ENCODE measurements around the gene WDR53. TPM values are rescaled to one million over a fixed set of nuclear protein-coding genes. Genes with fewer than 3 reads are reported as not detected.
"Not testable (repeated sequence)": the region's sequence is repeated elsewhere in the genome, so short reads cannot be mapped to it uniquely, and the experiment has no call there.

The WDR53 gene
- total RNA-seq, 1 donor from 2014 or later = 11.0 TPM

- H4K20me1 ChIP-seq (ENCODE audit: insufficient read depth, low read length) = no peaks in the 10 kb centered on the region
Measured at GRCh38 chr3:196602673-196603072, 34.3 kb upstream of the WDR53 start.

GRCh38 chr3:196600359-196600758 lies 32.0 kb upstream of the WDR53 start:
- FAIRE-seq (no peak), DNase-seq (ENCODE audit: low read depth) (no peak)
- H3K9me3 ChIP-seq (ENCODE audit: insufficient read depth, low read depth, low read length) = no peaks in the 10 kb centered on the region
- H3K4me3 ChIP-seq (ENCODE audit: insufficient read depth, low read depth, low read length) = no peak overlapping the region
- Mint-ChIP-seq H3K36me3 (ENCODE audit: low read depth, unreplicated experiment) (no peaks in the 10 kb centered on the region), H3K27ac (ENCODE audit: unreplicated experiment) (no peak overlapping the region), H3K9me3 (ENCODE audit: unreplicated experiment) (peaks cover 2% of the 10 kb centered on the region), H3K4me1 (ENCODE audit: low read depth, unreplicated experiment) (no peaks in the 10 kb centered on the region), H3K27me3 (ENCODE audit: low read depth, unreplicated experiment) (peaks cover 31% of the 10 kb centered on the region), H3K4me3 (ENCODE audit: unreplicated experiment) (no peak overlapping the region)
- no peak overlapping the region for H3K4me2 ChIP-seq (ENCODE audit: low read length)
- no peaks in the 10 kb centered on the region for H4K20me1 ChIP-seq (ENCODE audit: insufficient read depth, low read length)
- no peak overlapping the region for H3K27ac ChIP-seq (ENCODE audit: low read depth, low read length)
- H3K27me3 ChIP-seq (ENCODE audit: insufficient read depth, low read length) = peaks cover 12% of the 10 kb centered on the region
- no peaks in the 10 kb centered on the region for H3K4me1 ChIP-seq (ENCODE audit: insufficient read depth, low read length)
- H2AFZ ChIP-seq (ENCODE audit: low read depth, low read length) = no peak overlapping the region
- no peak overlapping the region for H3K9ac ChIP-seq (ENCODE audit: low read length)
- H3K79me2 ChIP-seq (ENCODE audit: insufficient read depth, low read length) = no peaks in the 10 kb centered on the region
- TF ChIP-seq EZH2 (IDR thresholded peaks at IDR 0.05; ENCODE audit: insufficient read depth, low read length) = no peak
- TF ChIP-seq CTCF (IDR thresholded peaks at IDR 0.05; ENCODE audit: insufficient read depth, low read depth, low read length) = no peak
- H3K36me3 ChIP-seq (ENCODE audit: insufficient read depth, low read length) = no peaks in the 10 kb centered on the region

More at GRCh38 chr3:196602673-196603072, 34.3 kb upstream of the WDR53 start:
- Mint-ChIP-seq H3K4me3 (ENCODE audit: unreplicated experiment) (no peak overlapping the region), H3K36me3 (ENCODE audit: low read depth, unreplicated experiment) (no peaks in the 10 kb centered on the region), H3K27me3 (ENCODE audit: low read depth, unreplicated experiment) (peaks cover 14% of the 10 kb centered on the region), H3K4me1 (ENCODE audit: low read depth, unreplicated experiment) (no peaks in the 10 kb centered on the region), H3K9me3 (ENCODE audit: unreplicated experiment) (no peaks in the 10 kb centered on the region), H3K27ac (ENCODE audit: unreplicated experiment) (no peak overlapping the region)
- Histone ChIP-seq H3K9me3 (ENCODE audit: insufficient read depth, low read depth, low read length) (no peaks in the 10 kb centered on the region), H3K4me1 (ENCODE audit: insufficient read depth, low read length) (no peaks in the 10 kb centered on the region), H3K27ac (ENCODE audit: low read depth, low read length) (no peak overlapping the region), H3K79me2 (ENCODE audit: insufficient read depth, low read length) (no peaks in the 10 kb centered on the region), H3K4me3 (ENCODE audit: insufficient read depth, low read depth, low read length) (no peak overlapping the region), H3K4me2 (ENCODE audit: low read length) (no peak overlapping the region), H3K36me3 (ENCODE audit: insufficient read depth, low read length) (no peaks in the 10 kb centered on the region), H3K9ac (ENCODE audit: low read length) (no peak overlapping the region), H3K27me3 (ENCODE audit: insufficient read depth, low read length) (peaks cover 13% of the 10 kb centered on the region), H2AFZ (ENCODE audit: low read depth, low read length) (no peak overlapping the region)
- DNase-seq (ENCODE audit: low read depth) (no peak), FAIRE-seq (no peak)
- no peak for TF ChIP-seq EZH2 (IDR thresholded peaks at IDR 0.05; ENCODE audit: insufficient read depth, low read length)
- no peak for TF ChIP-seq CTCF (IDR thresholded peaks at IDR 0.05; ENCODE audit: insufficient read depth, low read depth, low read length)

- Histone ChIP-seq H2AFZ (ENCODE audit: low read depth, low read length) (no peak overlapping the region), H3K9me3 (ENCODE audit: insufficient read depth, low read depth, low read length) (no peaks in the 10 kb centered on the region), H3K4me2 (ENCODE audit: low read length) (no peak overlapping the region), H3K27ac (ENCODE audit: low read depth, low read length) (no peak overlapping the region), H3K36me3 (ENCODE audit: insufficient read depth, low read length) (no peaks in the 10 kb centered on the region), H3K4me3 (ENCODE audit: insufficient read depth, low read depth, low read length) (no peak overlapping the region), H3K4me1 (ENCODE audit: insufficient read depth, low read length) (no peaks in the 10 kb centered on the region), H3K27me3 (ENCODE audit: insufficient read depth, low read length) (peaks cover 9% of the 10 kb centered on the region), H3K79me2 (ENCODE audit: insufficient read depth, low read length) (no peaks in the 10 kb centered on the region), H4K20me1 (ENCODE audit: insufficient read depth, low read length) (no peaks in the 10 kb centered on the region), H3K9ac (ENCODE audit: low read length) (no peak overlapping the region)
- peaks cover 2% of the 10 kb centered on the region for H3K9me3 Mint-ChIP-seq (ENCODE audit: unreplicated experiment)
- H3K27me3 Mint-ChIP-seq (ENCODE audit: low read depth, unreplicated experiment) = peaks cover 33% of the 10 kb centered on the region
- DNase-seq (ENCODE audit: low read depth) = no peak
- no peaks in the 10 kb centered on the region for H3K4me1 Mint-ChIP-seq (ENCODE audit: low read depth, unreplicated experiment)
- H3K4me3 Mint-ChIP-seq (ENCODE audit: unreplicated experiment) = no peak overlapping the region
- TF ChIP-seq CTCF (IDR thresholded peaks at IDR 0.05; ENCODE audit: insufficient read depth, low read depth, low read length) (no peak), EZH2 (IDR thresholded peaks at IDR 0.05; ENCODE audit: insufficient read depth, low read length) (no peak)
- FAIRE-seq = no peak
- no peaks in the 10 kb centered on the region for H3K36me3 Mint-ChIP-seq (ENCODE audit: low read depth, unreplicated experiment)
- H3K27ac Mint-ChIP-seq (ENCODE audit: unreplicated experiment) = no peak overlapping the region
Measured at GRCh38 chr3:196599734-196600128, 31.4 kb upstream of the WDR53 start.

- not testable (repeated sequence) for H3K4me3 ChIP-seq (ENCODE audit: insufficient read depth, low read depth, low read length); H3K9me3 ChIP-seq (ENCODE audit: insufficient read depth, low read depth, low read length)
Measured at GRCh38 chr3:196597971-196598733, 29.8 kb upstream of the WDR53 start.

More at GRCh38 chr3:196597971-196598733, 29.8 kb upstream of the WDR53 start:
- H3K27ac Mint-ChIP-seq (ENCODE audit: unreplicated experiment); H2AFZ ChIP-seq (ENCODE audit: low read depth, low read length); H3K79me2 ChIP-seq (ENCODE audit: insufficient read depth, low read length); H3K9ac ChIP-seq (ENCODE audit: low read length); H3K36me3 ChIP-seq (ENCODE audit: insufficient read depth, low read length); H3K27ac ChIP-seq (ENCODE audit: low read depth, low read length); H3K4me3 Mint-ChIP-seq (ENCODE audit: unreplicated experiment); H3K27me3 ChIP-seq (ENCODE audit: insufficient read depth, low read length); H3K4me1 ChIP-seq (ENCODE audit: insufficient read depth, low read length); H3K4me2 ChIP-seq (ENCODE audit: low read length); H4K20me1 ChIP-seq (ENCODE audit: insufficient read depth, low read length); H3K4me1 Mint-ChIP-seq (ENCODE audit: low read depth, unreplicated experiment); H3K9me3 Mint-ChIP-seq (ENCODE audit: unreplicated experiment); FAIRE-seq; DNase-seq (ENCODE audit: low read depth); H3K36me3 Mint-ChIP-seq (ENCODE audit: low read depth, unreplicated experiment): not testable (repeated sequence)
- H3K27me3 Mint-ChIP-seq (ENCODE audit: low read depth, unreplicated experiment) = peaks cover 30% of the 10 kb centered on the region

All from astrocyte (in vitro differentiated cells and primary cell).